GM19328 (cell line): Measurements from ENCODE around the gene BPNT1.

Experiments used
- ATAC-seq: cut with Tn5 transposase; IDR thresholded peaks from one replicate; pipeline ENCODE4 v1.9.1; 2021; ENCODE audit warnings: mild to moderate bottlenecking, moderate library complexity; ENCODE audit not compliant: unreplicated experiment

Gene BPNT1

DNA sequence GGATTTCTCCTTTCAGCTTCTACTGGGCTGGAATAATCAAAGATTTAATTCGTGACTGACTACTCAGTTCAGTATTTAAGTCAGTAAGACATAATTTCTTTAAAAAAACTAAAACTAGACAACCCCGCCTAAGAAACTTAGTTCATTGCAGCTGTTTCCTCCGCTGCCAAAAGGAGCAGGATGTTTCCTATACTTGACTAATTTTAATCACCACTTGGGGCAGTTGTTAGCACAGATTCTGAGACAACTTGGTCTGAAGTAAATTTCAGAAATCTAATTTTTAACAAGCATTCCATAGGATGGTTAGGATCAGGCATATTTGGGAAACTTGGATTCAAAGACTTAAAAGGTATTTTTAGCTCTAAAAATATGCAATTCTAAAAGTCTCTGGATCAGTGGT, 77.3 kb downstream of the BPNT1 start:
- no peak for ATAC-seq

DNA sequence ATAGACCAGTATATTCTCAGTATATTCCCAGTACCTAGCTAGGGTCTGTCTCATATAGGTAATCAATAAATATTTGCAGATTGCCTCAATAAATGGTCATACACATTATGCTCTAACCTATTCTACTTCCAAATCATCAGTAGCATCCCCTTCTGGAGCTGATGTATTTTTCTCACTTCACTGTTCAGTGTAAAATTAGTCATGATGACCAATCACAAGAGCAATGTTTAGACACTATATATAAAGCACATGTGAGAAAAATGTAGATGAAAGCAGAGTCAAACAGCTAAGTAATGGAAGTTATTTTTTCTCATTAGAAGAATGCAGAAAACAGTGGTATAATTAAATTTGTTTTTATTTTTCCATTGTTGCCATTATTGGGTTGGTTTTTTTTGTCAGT, 78.0 kb downstream of the BPNT1 start:
- no peak for ATAC-seq
